T-helper 1 cell treated with Interleukin-12 subunit alpha and Interleukin-12 subunit beta and Interleukin-4 antibody, amounts not matched to agents 30 ng/mL and 1 ng/mL, for 36 hours (primary cell): Measurements from ENCODE around the gene MRPL54. TPM values are rescaled to one million over a fixed set of nuclear protein-coding genes. Genes with fewer than 3 reads are reported as not detected.
"Not testable (repeated sequence)": the region's sequence is repeated elsewhere in the genome, so short reads cannot be mapped to it uniquely, and the experiment has no call there.

Source experiments
- intact Hi-C: fragments of 100-400 bp; cut with micrococcal nuclease; formaldehyde crosslinking; loops from one replicate; pipeline ENCODE4 v1.15.1; 2024
- total RNA-seq: library from RNA; stranded (reverse); gene quantifications from 2 replicates; pipeline ENCODE4 v1.2.3, GENCODE V29; 2022

Gene MRPL54
- total RNA-seq, 1 donor from 2014 or later: 94.5 TPM

GRCh38 chr19:3738477-3739220, 23.8 kb upstream of the MRPL54 start:
- intact Hi-C loops: no loop called here

- intact Hi-C loops: no loop called here
Observed at GRCh38 chr19:3740431-3740830, 22.1 kb upstream of the MRPL54 start.

DNA sequence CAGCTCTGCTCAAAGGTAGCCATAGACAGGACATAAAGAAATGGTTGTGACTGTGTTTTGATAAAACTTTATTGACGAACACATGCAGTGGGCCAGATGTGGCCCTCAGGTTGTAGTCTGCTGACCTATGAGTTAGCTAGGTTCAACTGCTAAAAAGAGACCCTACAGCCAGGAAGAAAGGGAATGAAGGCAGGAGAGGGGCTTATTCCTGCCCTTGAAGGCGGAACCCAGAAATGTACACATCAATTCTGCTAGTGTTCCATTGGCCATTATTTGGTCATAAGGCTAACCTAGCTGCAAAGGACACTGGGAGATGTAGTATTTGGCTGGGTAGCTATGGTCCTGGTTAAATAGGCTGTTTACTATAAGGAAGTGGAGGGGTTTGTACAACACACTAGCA, 19.0 kb upstream of the MRPL54 start:
- intact Hi-C loops: no loop called here

GRCh38 chr19:3745363-3746045, 17.0 kb upstream of the MRPL54 start:
- intact Hi-C loops: no loop called here

DNA sequence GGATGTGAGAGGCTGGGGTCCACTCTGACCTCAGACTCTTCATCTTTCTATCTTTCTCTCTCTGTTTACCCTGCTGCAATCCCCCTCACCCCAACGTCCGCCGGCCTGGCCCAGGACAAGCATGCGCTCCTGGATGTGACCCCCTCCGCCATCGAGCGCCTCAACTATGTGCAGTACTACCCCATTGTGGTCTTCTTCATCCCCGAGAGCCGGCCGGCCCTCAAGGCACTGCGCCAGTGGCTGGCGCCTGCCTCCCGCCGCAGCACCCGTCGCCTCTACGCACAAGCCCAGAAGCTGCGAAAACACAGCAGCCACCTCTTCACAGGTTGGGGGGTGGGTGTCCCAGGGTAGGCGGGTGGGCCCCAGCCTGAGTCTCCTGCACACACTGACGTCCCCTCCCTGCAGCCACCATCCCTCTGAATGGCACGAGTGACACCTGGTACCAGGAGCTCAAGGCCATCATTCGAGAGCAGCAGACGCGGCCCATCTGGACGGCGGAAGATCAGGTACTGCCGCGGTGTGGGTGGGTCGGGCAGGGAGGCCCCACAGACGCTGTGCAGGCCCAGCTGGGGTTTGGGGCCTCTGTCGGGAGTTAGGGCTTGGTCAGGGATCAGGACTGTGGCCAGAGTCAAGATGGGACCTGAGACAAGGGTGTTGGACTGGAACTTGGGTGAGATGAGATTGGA, 16.0 kb upstream of the MRPL54 start:
- intact Hi-C loops: no loop called here

DNA sequence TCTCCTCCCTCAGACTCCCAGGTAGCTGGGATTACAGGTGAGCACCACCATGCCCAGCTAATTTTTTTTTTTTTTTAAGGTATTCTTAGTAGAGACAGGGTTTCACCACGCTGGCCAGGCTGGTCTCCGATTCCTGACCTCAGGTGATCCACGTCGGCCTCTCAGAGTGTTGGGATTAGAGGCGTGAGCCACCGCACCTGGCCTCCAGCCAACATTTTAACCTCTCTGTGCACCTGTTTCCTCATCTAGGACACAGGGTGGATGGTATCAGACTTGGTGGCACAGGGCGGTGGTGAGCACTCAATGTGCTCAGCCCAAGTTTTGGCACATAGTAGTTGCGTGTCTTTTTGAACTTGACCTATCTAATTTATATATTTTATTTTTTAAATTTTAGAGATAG, 13.5 kb upstream of the MRPL54 start:
- intact Hi-C loops: no loop called here

GRCh38 chr19:3750211-3750610, 12.3 kb upstream of the MRPL54 start:
- intact Hi-C loops: no loop called here

GRCh38 chr19:3751236-3751635, 11.2 kb upstream of the MRPL54 start:
- intact Hi-C loops: no loop called here

DNA sequence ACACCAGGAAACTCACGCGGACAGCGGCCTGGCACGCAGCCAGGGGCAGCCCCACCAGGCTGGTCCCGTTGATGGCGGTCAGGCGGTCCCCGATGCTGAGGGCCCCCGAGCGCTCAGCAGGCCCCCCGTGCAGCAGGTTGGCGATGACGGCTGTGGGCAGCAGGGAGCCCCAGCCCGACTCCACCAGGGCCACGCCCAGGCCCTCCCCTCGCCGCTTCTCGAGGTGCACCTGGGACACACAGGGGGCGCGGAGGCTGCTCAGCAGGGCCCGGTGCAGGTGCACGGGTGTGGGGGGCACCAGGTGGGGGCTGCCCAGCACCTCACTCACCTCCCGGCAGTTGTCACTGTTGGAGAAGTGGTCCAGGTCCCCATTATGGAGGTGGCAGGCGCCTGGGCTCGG, 10.0 kb upstream of the MRPL54 start:
- intact Hi-C loops: no loop called here

- intact Hi-C loops: no loop called here
Observed at GRCh38 chr19:3753631-3754410, 8.7 kb upstream of the MRPL54 start.

- intact Hi-C loops: not testable (repeated sequence)
Observed at GRCh38 chr19:3757705-3758104, 4.8 kb upstream of the MRPL54 start.

- intact Hi-C loops: not testable (repeated sequence)
Observed at GRCh38 chr19:3758297-3758696, 4.2 kb upstream of the MRPL54 start.

DNA sequence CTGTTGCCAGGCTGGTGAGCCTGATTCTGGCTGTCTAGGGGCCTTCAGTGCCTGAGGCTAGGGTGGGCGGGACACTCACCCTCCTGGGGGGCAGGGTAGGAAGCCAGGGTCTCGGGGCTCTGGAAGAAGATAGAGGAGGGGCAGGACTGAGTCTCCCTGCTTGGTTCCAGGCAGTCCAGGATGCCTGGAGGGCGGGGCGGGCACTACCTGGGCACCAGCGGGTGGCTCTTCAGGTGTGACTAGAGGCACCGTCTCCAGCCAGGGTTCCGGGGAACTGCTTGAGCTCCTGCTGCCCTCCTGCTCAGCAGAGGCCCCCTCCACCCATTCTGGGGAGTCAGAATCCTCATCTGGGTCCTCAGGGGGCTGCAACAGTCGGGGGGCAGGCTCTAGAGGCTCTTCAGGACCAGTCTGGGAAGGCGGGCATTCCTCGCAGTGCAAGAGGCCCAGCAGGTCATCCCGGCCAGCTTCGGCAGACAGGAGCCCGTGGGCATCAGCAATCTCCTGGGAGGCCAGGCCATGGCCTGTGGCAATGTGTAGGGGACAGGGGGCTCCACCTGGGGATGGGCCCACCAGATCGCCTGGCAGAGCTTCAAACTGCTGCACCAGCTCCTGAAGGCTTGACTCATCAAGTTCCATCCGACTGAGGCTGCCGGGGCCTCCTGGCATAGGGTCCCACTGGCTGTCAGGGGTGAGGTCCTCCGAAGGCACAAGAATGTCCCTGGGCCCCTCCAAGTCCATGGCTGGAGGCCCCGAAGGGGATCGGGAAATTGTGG, 2.8 kb upstream of the MRPL54 start:
- intact Hi-C loops: loop anchor here (2.0 to 5.0 kb wide), 3 partner anchors 363 to 977 kb away; partner anchors contain the start of genes HDGFL2, MAP2K2 and SGTA

GRCh38 chr19:3760871-3761361, 1.6 kb upstream of the MRPL54 start:
- intact Hi-C loops: loop anchor here (1.0 to 5.0 kb wide), 5 partner anchors 40 to 978 kb away; partner anchors contain the start of genes HDGFL2, MAP2K2, SGTA and YJU2

DNA sequence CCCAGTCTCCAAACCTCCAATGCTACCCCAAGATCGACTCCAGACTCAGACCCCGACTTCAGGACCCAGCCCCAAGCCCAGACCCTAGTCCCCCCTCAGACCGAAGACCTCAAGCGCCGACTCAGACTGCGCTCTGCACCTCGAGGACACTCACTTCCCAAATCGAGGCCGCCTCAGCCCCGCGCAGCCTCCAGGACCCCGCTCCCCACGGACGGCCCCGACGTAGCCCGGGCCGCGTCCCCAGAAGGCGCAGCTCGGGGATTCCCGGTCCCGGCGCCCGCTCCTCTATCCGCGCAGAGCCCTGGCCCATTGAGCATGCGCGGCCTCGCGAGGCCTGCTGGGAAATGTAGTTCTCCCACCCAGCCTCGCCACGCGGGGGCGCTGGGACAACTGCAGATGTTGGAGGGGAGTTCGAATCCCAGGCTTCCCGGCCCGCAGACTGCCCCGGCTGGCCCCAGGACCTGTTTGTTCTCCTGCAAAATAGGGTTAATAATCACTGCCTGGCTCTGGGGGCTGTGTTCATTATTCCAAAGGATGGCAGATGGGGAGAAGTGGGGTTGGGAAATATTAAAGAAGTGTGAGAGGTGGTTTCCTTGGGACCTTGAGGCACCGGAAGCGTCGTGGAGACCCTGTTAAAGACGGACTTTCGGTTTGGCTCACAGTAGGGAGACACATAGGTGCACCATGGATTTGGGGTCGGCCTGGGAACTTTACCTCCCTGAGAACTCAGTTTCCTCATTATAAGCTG, 926 bp upstream of the MRPL54 start, which contains the start of gene APBA3:
Gene APBA3, minus strand, starts transcription at position 311 of the 748 bp plus-strand sequence. CDS start 1,428 bp downstream, outside the sequence.
- intact Hi-C loops: loop anchor here (1.0 to 5.0 kb wide), 15 partner anchors 37 to 1919 kb away; partner anchors contain the start of genes EEF2, FZR1, HDGFL2 and HMG20B

DNA sequence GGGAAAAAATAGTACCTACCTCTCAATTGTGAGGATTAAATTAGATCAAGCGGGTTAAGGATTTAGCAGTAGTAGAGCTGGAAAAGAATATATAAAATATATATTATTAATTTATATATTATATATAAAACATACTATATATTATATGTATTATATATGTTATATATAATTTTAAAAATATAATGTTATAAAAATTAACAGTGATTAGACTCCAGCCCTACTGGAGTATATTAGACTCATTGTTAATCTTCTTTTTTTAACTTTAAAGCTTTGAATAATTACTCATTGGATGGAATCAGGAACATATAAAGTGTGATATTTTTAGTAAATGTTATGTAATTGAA, 380 bp upstream of the MRPL54 start:
- intact Hi-C loops: loop anchor here (1.0 to 5.0 kb wide), 12 partner anchors 37 to 1919 kb away; partner anchors contain the start of genes EEF2, FZR1, HDGFL2 and HMG20B

DNA sequence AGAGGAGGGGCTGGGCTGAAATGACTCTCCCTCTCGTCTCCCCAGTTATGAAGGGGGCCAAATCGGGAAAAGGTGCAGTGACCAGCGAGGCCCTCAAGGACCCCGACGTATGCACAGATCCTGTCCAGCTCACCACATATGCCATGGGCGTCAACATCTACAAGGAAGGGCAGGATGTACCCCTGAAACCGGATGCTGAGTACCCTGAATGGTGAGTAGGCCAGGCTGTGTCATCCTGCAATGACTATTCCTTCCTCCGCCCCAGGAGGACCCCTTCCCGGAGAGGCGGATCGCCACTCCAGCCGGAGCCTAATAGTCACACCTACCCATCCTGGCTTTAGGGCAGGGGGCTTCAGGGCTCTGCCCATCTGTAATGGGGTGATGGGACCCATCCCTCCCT, 2.6 kb downstream of the MRPL54 start:
- intact Hi-C loops: no loop called here

DNA sequence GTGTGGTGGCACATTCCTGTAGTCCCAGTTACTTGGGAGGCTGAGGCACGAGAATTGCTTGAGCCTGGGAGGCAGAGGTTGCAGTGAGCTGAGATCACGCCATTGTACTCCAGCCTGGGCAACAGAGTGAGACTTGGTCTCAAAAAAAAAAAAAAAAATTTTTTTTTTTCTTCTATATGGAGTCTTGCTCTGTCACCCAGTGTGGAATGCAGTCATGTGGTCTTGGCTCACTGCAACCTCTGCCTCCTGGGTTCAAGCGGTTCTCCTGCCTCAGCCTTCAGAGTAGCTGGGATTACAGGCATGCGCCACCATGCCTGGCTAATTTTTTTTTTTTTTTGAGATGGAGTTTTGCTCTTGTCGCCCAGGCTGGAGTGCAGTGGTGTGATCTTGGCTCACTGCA, 3.3 kb downstream of the MRPL54 start:
- intact Hi-C loops: not testable (repeated sequence)

GRCh38 chr19:3766520-3766919, 4.0 kb downstream of the MRPL54 start:
- intact Hi-C loops: no loop called here
